Left renal pelvis (tissue), 4 donors: ENCODE measurements around the gene ASPA. TPM values are rescaled to one million over a fixed set of nuclear protein-coding genes. Genes with fewer than 3 reads are reported as not detected.
"Not testable (repeated sequence)": the region's sequence is repeated elsewhere in the genome, so short reads cannot be mapped to it uniquely, and the experiment has no call there.

Experiments used
- DNase-seq, 4 donors: peaks; one replicate each; pipeline ENCODE4 v3.0.0-alpha.2; 2013; ENCODE audit warnings: low read depth in 4 of 4, low spot score in 3 of 4
- polyA plus RNA-seq, 4 donors: library from polyadenylated mRNA; unstranded; fragments of 120-200 nt; gene quantifications; one replicate each; pipeline ENCODE4 v1.2.1, GENCODE V29; 2013; ENCODE audit not compliant: insufficient read length in 4 of 4

The ASPA gene
- polyA plus RNA-seq: 10 to 100 TPM; 10.5 to 30.2 (median 27.7) TPM

DNA sequence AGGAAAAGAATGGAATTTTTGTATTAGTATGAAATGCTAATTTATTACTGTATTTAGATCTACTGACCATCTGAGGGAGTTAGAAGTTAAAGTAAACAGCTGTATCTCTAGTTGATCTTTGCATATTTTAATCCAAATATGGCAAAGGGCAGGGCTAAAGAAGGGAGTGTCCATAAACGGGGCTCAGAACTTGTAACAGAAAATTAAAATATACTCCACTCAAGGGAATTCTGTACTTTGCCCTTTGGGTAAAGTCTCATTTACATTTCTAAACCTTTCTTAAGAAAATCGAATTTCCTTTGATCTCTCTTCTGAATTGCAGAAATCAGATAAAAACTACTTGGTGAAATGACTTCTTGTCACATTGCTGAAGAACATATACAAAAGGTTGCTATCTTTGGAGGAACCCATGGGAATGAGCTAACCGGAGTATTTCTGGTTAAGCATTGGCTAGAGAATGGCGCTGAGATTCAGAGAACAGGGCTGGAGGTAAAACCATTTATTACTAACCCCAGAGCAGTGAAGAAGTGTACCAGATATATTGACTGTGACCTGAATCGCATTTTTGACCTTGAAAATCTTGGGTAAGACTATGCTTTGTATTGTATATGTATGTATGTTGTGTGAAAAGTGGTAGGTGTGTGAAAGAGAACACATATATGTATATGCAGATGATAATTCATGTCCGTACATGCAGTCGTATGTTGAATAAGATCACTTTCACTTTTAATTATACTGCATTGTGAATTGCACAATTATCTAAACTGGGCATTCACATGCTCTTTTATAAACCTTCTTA, at the start of gene ASPA:
TSS of gene ASPA (plus strand) at position 186 of the 799 bp plus-strand sequence. CDS start at position 349, 163 bp downstream.
- peak in 1 of 4 donors; percentile 24 for DNase-seq

DNA sequence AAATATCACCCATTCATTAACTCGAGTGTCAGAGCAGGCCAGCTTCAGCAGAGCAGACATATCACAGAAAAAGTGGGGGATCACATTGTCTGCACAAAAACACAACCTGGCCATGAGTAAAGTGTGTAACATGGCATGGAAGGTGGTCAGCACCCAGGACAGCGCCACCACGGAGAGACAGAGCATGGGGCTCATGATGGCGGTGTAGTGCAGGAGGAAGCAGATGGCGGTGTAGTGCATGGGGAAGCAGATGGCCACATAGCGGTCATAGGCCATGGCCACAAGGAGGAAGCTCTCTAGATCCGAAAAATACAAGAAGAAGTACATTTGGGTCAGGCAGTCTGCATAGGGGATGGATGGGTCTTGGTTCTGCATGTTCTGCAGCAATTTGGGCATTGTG, 42.6 kb upstream of the ASPA start:
- not testable (repeated sequence) for DNase-seq

DNA sequence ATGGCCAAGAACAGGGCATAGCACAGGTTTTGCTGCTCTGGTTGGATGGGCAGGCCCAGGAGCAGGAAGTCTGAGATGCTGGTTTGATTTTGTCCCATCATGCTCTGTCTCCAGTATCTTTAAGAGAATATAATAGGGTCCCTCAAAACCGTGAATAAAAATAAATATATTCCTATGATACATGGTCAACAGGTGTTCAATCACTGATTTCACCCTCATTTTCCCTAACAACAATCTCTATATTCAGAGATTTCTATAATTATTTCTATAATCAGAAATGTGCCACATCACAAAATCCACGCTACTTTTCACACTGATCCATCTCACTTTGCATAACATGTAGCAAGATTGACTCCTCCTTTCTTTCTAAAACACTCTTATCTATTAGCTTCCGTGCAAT, 42.1 kb upstream of the ASPA start, which contains the start of gene OR1E2:
TSS of gene OR1E2 (minus strand) at position 101 of the 400 bp plus-strand sequence. CDS start at position 101, 0 bp downstream.
- no peak for DNase-seq

DNA sequence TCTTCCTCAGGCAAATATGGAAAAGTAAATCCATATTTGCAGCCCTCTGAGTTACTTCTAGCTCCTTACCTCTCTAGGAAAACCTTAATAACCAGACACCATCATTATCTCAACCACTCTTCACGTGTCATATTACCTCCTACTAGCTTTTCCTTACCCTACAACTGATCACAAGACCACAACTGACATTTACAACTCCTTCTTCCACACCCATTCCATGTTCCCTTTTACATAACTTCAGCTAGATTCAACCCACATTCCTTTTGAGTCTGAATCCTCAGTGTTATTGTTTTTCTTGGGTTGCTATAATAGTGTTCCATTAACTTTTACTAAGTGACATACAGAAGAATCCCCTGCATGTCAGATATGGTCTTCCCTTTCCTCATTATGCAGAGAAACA, 37.4 kb upstream of the ASPA start:
- no peak for DNase-seq

DNA sequence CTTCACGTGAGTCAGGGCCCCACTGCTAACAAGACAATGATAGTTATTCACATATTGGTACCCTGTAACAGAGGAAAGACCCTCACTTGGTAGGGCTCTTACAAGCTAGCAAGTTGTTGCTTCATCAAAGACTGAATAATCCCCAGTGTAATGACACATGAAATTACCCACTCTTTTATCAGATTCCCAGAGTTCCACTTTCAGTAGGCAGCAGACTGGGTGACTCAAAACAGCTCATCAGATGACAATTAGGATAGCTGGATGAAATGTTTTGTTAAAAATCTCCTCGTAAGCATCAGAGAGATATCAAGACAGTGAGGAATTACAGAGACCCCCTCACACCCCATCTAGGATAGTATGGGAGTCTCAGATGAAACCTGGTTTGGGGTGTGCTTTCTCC, 35.3 kb upstream of the ASPA start:
- no peak for DNase-seq

DNA sequence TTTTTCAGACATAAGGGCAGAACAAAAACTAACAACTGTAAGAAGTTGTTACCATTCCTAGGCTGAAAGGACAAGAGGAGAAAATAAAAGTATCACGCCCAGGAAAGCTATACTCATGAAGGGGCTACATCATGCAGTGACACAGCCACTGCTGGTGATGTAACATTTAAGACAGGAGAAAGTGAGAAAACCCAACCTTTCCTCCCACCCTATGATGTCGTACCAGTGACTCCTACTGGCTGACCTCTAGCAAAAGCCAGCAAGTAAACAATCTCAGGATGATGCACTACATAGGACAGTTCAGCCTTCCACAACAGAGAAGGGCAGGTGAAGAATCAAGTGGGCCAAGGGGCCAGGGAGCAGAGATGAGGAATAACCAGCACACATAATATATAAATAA, 28.2 kb upstream of the ASPA start:
- no peak for DNase-seq

DNA sequence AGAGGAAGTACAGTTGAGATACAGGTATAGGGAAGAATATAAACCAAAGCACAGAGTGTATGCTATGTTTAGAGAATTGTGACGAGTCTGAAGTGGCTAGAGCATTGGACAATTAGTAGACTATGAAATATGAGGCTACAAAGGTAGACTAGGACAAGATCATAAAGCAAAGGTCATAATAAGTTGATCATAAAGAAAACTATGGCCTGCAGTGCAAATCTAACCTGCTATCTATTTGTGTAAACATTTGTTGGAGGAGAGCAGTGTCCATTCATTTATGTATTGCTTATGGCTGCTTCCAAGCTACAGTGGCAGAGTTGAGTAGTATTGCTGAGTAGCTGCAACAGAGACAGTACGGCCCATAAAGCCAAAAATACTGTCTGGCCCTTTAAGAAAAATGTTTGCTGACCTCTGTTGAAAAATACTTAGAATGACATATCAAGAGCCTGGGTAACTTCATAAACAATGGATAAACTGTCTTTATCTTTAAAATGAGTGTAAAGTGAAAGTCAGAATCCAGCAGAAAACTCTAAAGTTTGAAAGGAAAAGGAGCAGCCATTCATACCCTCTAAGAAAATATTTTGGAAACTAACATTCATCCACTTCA, 27.6 kb upstream of the ASPA start:
- DNase-seq: no peak

DNA sequence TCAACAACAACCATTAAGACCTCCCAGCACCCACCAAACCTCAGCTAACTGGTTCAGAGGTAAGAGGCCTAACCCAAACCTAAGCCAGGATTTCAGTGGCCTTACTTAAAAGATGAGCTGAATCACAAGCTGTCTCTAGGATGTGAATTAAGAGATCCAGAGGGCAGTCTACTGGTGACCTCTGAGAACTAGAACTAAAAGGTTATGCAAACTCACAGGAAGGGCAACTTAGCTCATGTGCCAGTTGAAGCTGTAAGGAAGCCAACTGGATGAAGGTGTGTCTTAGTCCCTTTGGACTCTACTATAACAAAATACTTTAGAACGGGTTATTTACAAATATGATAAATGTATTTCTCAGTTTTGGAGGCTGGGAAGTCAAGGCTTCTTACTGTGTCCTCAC, 9.4 kb upstream of the ASPA start:
- DNase-seq: not testable (repeated sequence)

DNA sequence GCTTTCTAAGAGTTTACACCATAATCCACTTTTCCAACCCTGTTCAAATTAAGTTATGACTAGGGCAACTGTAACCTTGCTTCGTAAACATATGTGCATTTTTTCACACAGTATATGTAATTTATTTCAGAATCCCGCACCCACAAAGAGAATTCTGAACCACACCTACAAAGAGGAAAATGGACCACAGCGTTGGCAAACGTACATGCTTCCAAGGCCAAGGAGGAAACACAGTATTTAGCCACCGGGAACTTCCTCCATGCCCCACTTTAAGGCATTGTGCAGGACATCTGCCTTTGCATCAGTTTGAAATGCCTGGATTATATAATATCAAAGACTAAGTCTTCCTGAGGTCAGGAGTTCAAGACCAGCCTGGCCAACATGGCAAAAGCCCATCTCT, 6.3 kb upstream of the ASPA start:
- DNase-seq: no peak

DNA sequence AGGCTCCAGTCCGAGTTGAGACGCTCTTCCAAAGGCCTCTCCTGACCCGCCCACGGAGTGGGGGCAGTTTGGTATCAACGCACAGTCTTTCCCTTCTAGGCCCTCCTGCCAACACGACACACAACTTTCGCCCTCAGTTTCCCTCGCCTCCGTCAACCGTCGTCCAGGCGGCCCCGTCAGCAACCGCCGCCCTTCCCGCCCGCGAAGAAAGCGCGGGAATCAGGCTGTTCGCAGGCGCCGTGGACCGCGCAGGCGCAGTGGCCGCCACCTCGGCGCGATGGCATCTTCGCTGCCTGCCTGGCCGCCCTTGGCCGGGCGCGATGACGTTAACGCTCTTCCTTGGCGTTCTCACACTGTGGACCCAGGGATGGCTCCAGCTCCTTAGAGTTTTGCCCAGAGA, 4.2 kb upstream of the ASPA start, which contains the start of gene SPATA22:
TSS of gene SPATA22 (minus strand) at position 221 of the 400 bp plus-strand sequence. CDS start 2,494 bp downstream, outside the sequence.
- no peak for DNase-seq

DNA sequence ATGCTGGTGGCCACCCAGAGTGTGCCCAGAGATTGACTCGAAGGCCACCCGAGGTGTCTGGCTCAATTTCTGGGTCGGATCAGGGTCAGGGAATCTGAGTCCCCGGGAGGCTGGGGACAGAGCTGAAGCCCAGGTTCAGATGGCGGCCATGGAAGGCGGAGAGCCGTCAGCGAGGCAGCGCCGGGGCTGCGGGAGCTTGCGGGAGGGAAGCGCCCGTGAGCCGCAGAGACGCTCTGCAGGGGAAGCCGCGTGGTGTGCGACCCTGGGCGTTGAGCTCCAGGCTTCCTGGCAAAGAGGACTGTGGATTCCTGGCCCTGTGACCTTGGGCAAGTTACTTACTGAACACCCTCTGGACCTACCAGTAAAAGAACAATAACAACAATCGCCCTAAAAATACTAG, 3.7 kb upstream of the ASPA start:
- DNase-seq: no peak

DNA sequence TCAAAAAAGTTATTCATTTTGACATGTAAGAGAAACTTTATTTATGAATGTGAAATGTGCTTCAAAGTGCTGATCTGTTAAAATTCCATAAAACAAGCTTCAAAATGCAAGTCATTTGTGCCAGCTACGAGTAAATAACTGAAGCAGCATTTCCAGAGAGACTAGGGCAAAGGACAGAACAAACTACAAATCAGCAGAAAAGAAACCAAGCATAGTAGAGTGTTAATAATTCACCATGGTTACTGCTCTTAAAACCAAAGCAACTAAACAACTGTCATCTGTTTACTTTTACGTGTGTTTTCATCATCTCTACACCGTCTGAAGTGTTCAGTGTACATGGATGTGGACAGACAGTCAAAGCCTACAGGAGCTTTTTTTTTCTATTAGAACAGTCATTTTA, 1.6 kb upstream of the ASPA start:
- DNase-seq: peak in 2 of 4 donors; percentile 27 to 43

DNA sequence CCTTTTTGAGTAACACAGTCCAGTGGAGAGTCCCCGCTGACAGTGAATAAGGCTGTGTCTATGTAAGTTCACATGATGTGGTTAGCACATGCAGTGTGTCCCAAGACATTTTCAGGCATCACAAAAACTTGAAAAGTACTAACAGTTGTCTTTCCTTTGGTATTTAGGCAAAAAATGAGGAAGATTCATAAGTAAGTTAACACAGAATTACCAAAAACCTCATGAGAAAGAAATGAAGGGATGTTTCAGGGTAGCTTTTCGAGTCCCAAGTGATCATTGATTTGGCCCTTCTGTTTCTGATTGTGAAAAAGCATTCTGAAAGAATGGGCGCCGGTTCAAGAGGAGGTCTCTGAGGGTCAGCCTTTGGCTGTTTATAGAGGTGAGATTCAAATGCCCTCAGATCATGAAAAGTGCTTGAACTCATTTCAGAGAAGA, 529 bp upstream of the ASPA start:
- no peak for DNase-seq

DNA sequence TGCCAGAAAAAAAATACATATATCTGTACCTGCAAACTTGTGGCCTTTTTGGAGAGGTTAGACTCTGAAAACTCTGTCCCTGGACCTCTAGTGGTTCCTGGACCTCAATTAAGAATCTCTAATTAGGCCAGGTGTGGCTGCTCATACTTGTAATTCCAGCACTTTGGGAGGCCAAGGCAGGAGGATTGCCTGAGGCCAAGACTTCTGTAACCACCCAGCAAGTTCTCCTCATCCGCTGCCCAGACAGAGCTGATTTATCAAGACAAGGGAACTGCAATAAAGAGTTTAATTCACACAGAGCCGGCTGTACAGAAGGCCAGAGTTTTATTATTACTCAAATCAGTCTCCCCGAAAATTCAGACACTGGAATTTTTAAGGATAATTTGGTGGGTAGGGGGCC, 4.2 kb downstream of the ASPA start:
- DNase-seq: no peak

DNA sequence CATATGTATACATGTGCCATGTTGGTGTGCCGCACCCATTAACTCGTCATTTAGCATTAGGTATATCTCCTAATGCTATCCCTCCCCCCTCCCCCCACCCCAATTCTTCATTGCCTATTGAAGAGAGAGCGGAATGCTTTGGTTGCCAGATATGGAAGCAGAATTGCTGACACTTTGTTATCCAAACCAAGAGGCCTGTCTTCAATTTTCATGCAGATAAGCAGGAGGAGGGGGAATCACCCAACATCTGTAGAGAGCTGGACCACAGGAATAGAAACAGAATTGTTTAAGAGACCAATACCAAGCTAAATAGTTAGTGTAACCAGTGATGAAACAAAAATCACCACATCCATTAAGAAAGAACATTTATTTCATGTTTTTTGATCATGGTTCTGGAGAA, 7.1 kb downstream of the ASPA start:
- DNase-seq: no peak

DNA sequence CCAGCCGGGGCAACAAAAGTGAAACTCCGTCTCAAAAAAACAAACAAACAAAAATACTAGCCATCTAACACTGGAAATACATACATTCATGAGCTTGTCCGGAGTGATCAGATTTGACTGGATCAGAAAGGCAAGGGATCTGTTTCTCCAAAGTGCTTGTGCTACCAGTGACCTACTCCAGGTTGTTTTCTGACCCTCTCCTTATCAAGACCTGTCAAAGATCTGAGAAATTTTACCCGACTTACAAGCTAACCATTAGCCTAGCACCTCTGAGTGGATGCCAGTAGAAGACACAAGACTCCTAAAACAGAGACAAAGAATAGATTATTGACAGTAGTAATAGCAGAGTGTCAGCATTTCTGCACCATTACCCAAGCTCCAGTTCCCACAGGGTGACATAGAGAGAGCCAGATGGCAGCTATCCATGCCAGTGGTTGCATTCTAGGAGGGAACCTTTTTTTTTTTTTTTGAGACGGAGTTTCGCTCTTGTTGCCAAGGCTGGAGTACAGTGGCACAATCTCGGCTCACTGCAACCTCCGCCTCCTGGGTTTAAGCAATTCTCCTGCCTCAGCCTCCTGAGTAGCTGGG, 9.8 kb downstream of the ASPA start:
- no peak for DNase-seq

DNA sequence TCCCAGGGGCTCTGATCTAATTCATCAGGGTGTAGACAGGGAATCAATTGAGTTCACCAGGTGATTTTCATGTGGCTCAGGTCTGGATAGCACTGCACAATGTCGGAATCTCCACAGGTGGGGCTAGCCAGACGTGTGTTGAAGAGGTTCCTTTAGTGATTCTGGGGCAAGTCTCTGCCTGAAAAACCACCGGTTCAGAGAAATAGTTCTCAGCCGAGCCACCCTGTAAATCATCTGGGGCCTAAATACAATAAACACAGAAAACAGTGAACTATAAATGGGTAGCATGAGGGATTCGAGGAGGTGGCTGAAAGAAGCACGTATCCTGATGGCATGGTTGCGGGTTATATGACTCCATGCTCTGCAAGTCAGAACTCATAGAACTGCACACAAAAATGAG, 21.3 kb downstream of the ASPA start:
- DNase-seq: no peak

DNA sequence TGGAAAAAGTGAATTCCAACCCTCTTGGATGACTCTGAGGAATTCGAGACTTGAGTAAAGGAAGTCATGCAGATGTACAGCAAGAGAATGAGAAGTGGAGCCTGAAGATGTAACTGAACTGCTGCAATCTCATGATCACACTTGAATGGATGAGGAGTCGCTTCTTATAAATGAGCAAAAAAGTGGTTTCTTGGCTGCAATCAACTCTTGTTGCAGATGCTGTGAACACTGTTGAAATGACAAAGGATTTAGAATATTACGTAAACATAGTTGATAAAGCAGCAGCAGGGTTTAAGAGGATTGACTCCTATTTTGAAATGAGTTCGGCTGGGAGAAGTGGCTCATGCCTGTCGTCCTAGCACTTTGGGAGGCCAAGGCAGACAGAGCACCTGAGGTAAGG, 25.5 kb downstream of the ASPA start:
- DNase-seq: no peak

DNA sequence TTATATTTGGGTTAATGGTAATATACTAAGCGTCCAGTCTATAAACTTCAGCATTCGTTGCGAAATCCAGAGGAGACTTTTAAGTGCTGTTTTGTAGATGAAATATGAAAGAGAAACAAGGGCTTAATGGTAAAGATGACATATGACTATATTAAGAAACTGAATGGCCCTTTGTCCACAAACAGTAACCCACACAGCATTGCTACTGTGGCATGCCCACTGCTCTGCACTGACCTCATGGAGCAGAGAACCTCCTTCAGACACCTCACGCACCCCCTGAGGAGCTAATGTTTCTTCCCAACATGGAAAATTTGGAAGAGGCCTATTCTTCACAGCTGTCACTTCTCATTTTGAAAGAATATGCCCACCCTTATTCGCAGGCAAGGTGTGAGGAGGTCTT, 26.7 kb downstream of the ASPA start:
- DNase-seq: no peak

DNA sequence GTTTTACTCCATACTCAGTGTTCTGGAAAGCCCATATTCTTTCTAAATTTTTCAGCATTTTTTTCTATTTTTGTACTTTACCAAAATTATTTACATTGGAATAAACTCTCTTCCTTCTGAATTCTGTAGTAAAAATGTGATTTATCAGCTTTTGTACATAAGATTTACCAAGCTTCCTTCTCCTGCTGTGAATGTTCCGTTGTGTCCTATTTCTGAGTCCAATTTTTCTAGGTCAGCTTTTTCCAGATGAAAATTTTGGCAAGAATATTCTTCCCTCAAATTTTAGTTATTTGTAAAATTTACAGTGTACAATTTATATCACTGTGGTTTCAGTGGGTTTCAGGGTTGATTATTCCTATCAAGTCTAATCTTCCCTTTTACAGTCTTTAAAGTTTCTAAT, 27.5 kb downstream of the ASPA start:
- no peak for DNase-seq

DNA sequence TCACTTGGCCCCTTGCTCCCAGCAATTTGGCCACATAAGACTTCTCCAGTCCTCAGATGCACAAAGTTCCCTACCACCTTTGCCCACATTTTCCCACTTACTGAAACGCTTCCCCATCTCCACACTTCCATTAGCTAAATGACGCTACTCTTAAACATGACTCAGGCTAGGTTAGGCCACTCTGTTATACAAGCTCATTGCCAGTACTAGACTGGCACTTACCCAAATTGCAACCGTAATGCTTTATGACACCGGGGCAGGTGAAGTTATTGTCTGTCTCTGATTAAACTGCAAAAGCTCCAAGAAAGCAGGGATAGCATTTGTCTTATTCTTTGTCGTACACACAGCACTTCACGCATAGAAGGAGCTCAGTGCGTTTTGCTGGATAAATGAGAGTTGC, 29.2 kb downstream of the ASPA start:
- no peak for DNase-seq

DNA sequence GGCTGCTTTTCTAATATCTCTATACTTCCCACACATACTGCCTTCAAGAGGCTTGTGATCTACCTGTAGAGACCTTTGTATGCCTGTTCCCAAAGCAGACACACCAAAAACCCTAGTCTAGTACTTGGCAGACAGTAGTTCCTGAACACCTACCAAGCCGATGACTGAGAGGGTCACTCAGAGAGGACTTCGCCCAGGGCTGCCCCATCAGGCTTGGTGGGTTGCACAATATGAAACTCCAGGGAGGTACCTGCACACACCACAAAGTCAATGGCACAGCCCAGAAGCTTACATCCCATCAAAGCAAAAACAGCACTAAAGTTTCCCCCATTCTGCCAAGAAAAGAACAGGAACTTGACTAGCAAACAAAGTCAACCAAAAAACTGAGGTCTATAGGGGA, 30.3 kb downstream of the ASPA start:
- DNase-seq: no peak
